MM.1S (cell line): ENCODE data around the gene CNTNAP2.

Experiments used
- CTCF ChIP-seq: fragments of 300-600 bp; sonication (generic); IDR thresholded peaks from 2 replicates; pipeline ENCODE4 v1.5.1; 2016; ENCODE audit warnings: antibody characterized with exemption, low read length, mixed read lengths
- EZH2phosphoT487 ChIP-seq: fragments of 300-600 bp; sonication (generic); IDR thresholded peaks from 2 replicates; pipeline ENCODE4 v1.6.1; 2018; ENCODE audit warnings: antibody characterized with exemption, low read length

DNA sequence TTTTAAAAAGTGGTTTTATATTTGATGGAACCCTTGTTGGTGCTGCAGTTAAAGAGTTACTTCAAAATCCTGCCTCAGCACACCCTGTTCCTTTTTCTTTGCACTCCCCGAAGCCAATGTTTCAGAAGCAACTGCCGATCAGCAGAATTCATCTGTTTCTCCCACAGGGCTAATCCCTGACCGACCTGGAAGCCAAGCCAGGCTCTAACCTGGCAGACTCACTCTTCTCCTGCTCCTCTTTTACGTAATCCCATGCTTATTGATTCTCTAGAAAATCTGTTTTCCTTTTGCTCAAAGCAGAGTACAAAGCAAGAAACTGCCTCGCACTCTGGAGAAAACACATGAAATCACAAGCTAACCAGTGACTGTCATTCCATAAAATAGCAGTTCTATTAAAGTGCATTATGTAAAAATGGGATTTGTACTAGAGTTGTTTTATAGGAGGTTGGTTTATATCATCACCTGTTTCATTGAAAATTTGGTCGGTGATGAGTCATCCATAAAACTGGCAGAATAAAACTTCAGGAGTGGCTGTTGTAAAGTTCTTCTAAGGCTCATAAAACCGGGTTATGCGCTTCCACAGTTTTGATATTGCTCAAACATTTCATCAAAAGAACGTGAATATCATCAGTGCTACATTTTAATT lies 99.9 kb downstream of the CNTNAP2 start:
- no peak for TF ChIP-seq CTCF
- no peak for TF ChIP-seq EZH2phosphoT487
